Amniotic epithelial cell (primary cell): ENCODE data around the gene PIGM.

Source experiments
- DNase-seq: peaks from one replicate; pipeline ENCODE4 v3.0.0-alpha.2; 2010; ENCODE audit warnings: low read depth

The PIGM gene

GRCh38 chr1:159988006-159988405 is 43.8 kb downstream of the PIGM start:
- no peak for DNase-seq

- DNase-seq = no peak
Observed at GRCh38 chr1:159987186-159987585, 44.6 kb downstream of the PIGM start.

- DNase-seq = no peak
Observed at GRCh38 chr1:159986531-159986930, 45.3 kb downstream of the PIGM start.

GRCh38 chr1:159986093-159986492 is 45.7 kb downstream of the PIGM start:
- DNase-seq = no peak

GRCh38 chr1:159985473-159985872 is 46.3 kb downstream of the PIGM start:
- no peak for DNase-seq

- no peak for DNase-seq
Observed at GRCh38 chr1:159983681-159984080, 48.1 kb downstream of the PIGM start.

GRCh38 chr1:159982280-159982679 is 49.5 kb downstream of the PIGM start:
- DNase-seq = no peak

GRCh38 chr1:159981351-159982055 is 50.3 kb downstream of the PIGM start:
- DNase-seq = no peak

- no peak for DNase-seq
Observed at GRCh38 chr1:159980786-159981185, 51.0 kb downstream of the PIGM start.

- DNase-seq = no peak
Observed at GRCh38 chr1:159980076-159980475, 51.7 kb downstream of the PIGM start.

GRCh38 chr1:159979257-159979656 is 52.5 kb downstream of the PIGM start:
- DNase-seq = peak; percentile 18

GRCh38 chr1:159978107-159978398 is 53.7 kb downstream of the PIGM start:
- DNase-seq = no peak

- no peak for DNase-seq
Observed at GRCh38 chr1:159977364-159978106, 54.3 kb downstream of the PIGM start.
